Neural cell (in vitro differentiated cells): ENCODE data around the gene SLC10A2. TPM values are rescaled to one million over a fixed set of nuclear protein-coding genes. Genes with fewer than 3 reads are reported as not detected.

Source experiments
- H2AFZ ChIP-seq: fragments of 200-600, 300-800 bp; sonication (generic), shearing (Covaris generic); 2 replicates; pipeline ENCODE4 v1.6.0; 2014; ENCODE audit warnings: low read depth, mild to moderate bottlenecking, antibody characterized with exemption, low read length, moderate library complexity
- H3F3A ChIP-seq: fragments of 200-600 bp; shearing (Covaris generic); 2 replicates; pipeline ENCODE4 v1.6.1; 2016; ENCODE audit warnings: mild to moderate bottlenecking, moderate library complexity, mixed read lengths, antibody characterized with exemption, low read length; ENCODE audit not compliant: insufficient read depth, poor library complexity, severe bottlenecking
- H3K27ac ChIP-seq: fragments of 200-600, 300-800 bp; sonication (generic), shearing (Covaris generic); 2 replicates; pipeline ENCODE4 v1.5.1; 2014; ENCODE audit warnings: mild to moderate bottlenecking, low read length, moderate library complexity
- H3K27me3 ChIP-seq: fragments of 300-800, 200-600 bp; sonication (generic), shearing (Covaris generic); 2 replicates; pipeline ENCODE4 v1.6.0; 2014; ENCODE audit warnings: mild to moderate bottlenecking, low read depth, low read length, moderate library complexity; ENCODE audit not compliant: insufficient read depth
- H3K36me3 ChIP-seq: fragments of 300-800, 200-600 bp; sonication (generic), shearing (Covaris generic); 2 replicates; pipeline ENCODE4 v1.5.1; 2014; ENCODE audit warnings: mild to moderate bottlenecking, antibody characterized with exemption, low read length, moderate library complexity; ENCODE audit not compliant: insufficient read depth
- H3K4me2 ChIP-seq: fragments of 300-800, 200-600 bp; sonication (generic), shearing (Covaris generic); 2 replicates; pipeline ENCODE4 v1.6.0; 2014; ENCODE audit warnings: mild to moderate bottlenecking, low read length
- H3K4me3 ChIP-seq: fragments of 300-800, 200-600 bp; sonication (generic), shearing (Covaris generic); 2 replicates; pipeline ENCODE4 v1.5.1; 2014; ENCODE audit warnings: mild to moderate bottlenecking, low read length, moderate library complexity
- H3K79me2 ChIP-seq: fragments of 200-600 bp; shearing (Covaris generic); replicated peaks from 2 replicates; pipeline ENCODE4 v1.6.0; 2014; ENCODE audit warnings: mild to moderate bottlenecking, low read length, moderate library complexity; ENCODE audit not compliant: insufficient read depth
- H3K9ac ChIP-seq: fragments of 300-800, 200-600 bp; sonication (generic), shearing (Covaris generic); 2 replicates; pipeline ENCODE4 v1.6.1; 2016; ENCODE audit warnings: mild to moderate bottlenecking, low read length, mixed read lengths
- H3K9me2 ChIP-seq: fragments of 200-600 bp; shearing (Covaris generic); 2 replicates; pipeline ENCODE4 v1.6.1; 2016; ENCODE audit warnings: mild to moderate bottlenecking, low read length, mixed read lengths; ENCODE audit not compliant: insufficient read depth
- H3K9me3 ChIP-seq: fragments of 200-600, 300-800 bp; sonication (generic), shearing (Covaris generic); 2 replicates; pipeline ENCODE4 v1.6.1; 2016; ENCODE audit warnings: mild to moderate bottlenecking, mixed run types, low read length, moderate library complexity, mixed read lengths
- H4K20me1 ChIP-seq: fragments of 200-600 bp; shearing (Covaris generic); 2 replicates; pipeline ENCODE4 v1.6.1; 2016; ENCODE audit warnings: mild to moderate bottlenecking, mixed run types; ENCODE audit not compliant: insufficient read depth
- CTCF ChIP-seq: fragments of 450-650 bp; IDR thresholded peaks from 2 replicates; pipeline ENCODE4 v1.5.1; 2014; ENCODE audit warnings: antibody characterized with exemption, mild to moderate bottlenecking, moderate library complexity; ENCODE audit not compliant: poor library complexity, severe bottlenecking
- EP300 ChIP-seq: fragments of 450-650 bp; conservative IDR thresholded peaks from 2 replicates; pipeline ENCODE4 v1.6.1; 2014; ENCODE audit warnings: antibody characterized with exemption, mild to moderate bottlenecking, moderate library complexity; ENCODE audit not compliant: poor library complexity, severe bottlenecking
- EZH2 ChIP-seq: fragments of 200-600, 300-800 bp; shearing (Covaris generic), sonication (generic); IDR thresholded peaks from 2 replicates; pipeline ENCODE4 v1.6.1; 2014; ENCODE audit warnings: antibody characterized with exemption, low read length, borderline replicate concordance, mild to moderate bottlenecking; ENCODE audit not compliant: insufficient read depth, poor library complexity, severe bottlenecking
- MXI1 ChIP-seq: fragments of 450-650 bp; conservative IDR thresholded peaks from 2 replicates; pipeline ENCODE4 v1.6.1; 2014; ENCODE audit warnings: antibody characterized with exemption, mild to moderate bottlenecking; ENCODE audit not compliant: poor library complexity, severe bottlenecking
- POLR2AphosphoS5 ChIP-seq: IDR thresholded peaks from 2 replicates; pipeline ENCODE4 v1.6.1; 2012
- RAD21 ChIP-seq: fragments of 450-650 bp; conservative IDR thresholded peaks from 2 replicates; pipeline ENCODE4 v1.6.1; 2014; ENCODE audit warnings: antibody characterized with exemption, mild to moderate bottlenecking, moderate library complexity
- REST ChIP-seq: IDR thresholded peaks from 2 replicates; pipeline ENCODE4 v1.6.1; 2012; ENCODE audit warnings: borderline replicate concordance
- SMC3 ChIP-seq: fragments of 450-650 bp; conservative IDR thresholded peaks from 2 replicates; pipeline ENCODE4 v1.6.1; 2014; ENCODE audit warnings: antibody characterized with exemption, mild to moderate bottlenecking, moderate library complexity; ENCODE audit not compliant: poor library complexity
- TAF1 ChIP-seq: IDR thresholded peaks from 2 replicates; pipeline ENCODE4 v1.6.1; 2012; ENCODE audit warnings: low read depth
- polyA plus RNA-seq: library from polyadenylated mRNA; depleted of rRNA; stranded (reverse); fragments of >200 nt; gene quantifications from 2 replicates; pipeline ENCODE4 v1.2.3, GENCODE V29; 2014

The SLC10A2 gene
- polyA plus RNA-seq, 1 donor from 2014 or later: not detected

- Histone ChIP-seq H3K9me2 (no peaks in the 10 kb centered on the region), H3K27me3 (no peaks in the 10 kb centered on the region), H2AFZ (no peak overlapping the region), H3K9me3 (no peaks in the 10 kb centered on the region), H3K79me2 (no peaks in the 10 kb centered on the region), H4K20me1 (no peaks in the 10 kb centered on the region), H3K4me3 (no peak overlapping the region), H3K27ac (no peak overlapping the region), H3K4me2 (no peak overlapping the region), H3K9ac (no peak overlapping the region), H3K36me3 (no peaks in the 10 kb centered on the region), H3F3A (no peaks in the 10 kb centered on the region)
- TF ChIP-seq CTCF (no peak), TAF1 (no peak), EP300 (no peak), MXI1 (no peak), EZH2 (no peak), RAD21 (no peak)
Measured at GRCh38 chr13:103009051-103009840, 57.0 kb downstream of the SLC10A2 start.

- Histone ChIP-seq H3K4me2 (no peak overlapping the region), H4K20me1 (no peaks in the 10 kb centered on the region), H3K9me3 (no peaks in the 10 kb centered on the region), H3K27me3 (no peaks in the 10 kb centered on the region), H2AFZ (no peak overlapping the region), H3K79me2 (no peaks in the 10 kb centered on the region), H3K36me3 (no peaks in the 10 kb centered on the region), H3K9ac (no peak overlapping the region), H3K4me3 (no peak overlapping the region), H3K9me2 (no peaks in the 10 kb centered on the region), H3K27ac (no peak overlapping the region), H3F3A (no peaks in the 10 kb centered on the region)
- TF ChIP-seq EZH2 (no peak), MXI1 (no peak), TAF1 (no peak), REST (no peak), POLR2AphosphoS5 (no peak), CTCF (no peak), RAD21 (no peak), SMC3 (no peak)
Measured at GRCh38 chr13:103007427-103007762, 58.8 kb downstream of the SLC10A2 start.
